Activated CD4-positive, alpha-beta T cell treated with anti-CD3 and anti-CD28 coated beads for 36 hours (primary cell): ENCODE results near the gene AFMID. TPM values are rescaled to one million over a fixed set of nuclear protein-coding genes. Genes with fewer than 3 reads are reported as not detected.
"Not testable (repeated sequence)": the region's sequence is repeated elsewhere in the genome, so short reads cannot be mapped to it uniquely, and the experiment has no call there.

Experiments
- ATAC-seq: fragments of 200-7000 bp; cut with Tn5 transposase; one replicate; pipeline ENCODE4 v1.10.0; 2021; ENCODE audit warnings: mild to moderate bottlenecking, moderate library complexity
- CTCF ChIA-PET: fragments of 350-600 bp; sonication (Branson Sonifier 250); formaldehyde crosslinking; loops from one replicate; lab custom pipeline; 2021; ENCODE audit warnings: antibody characterized with exemption; lab: Charles Lee
- POLR2A ChIA-PET: fragments of 350-600 bp; sonication (Branson Sonifier 250); formaldehyde crosslinking; loops from one replicate; lab custom pipeline; 2021; ENCODE audit warnings: antibody characterized with exemption, inconsistent platforms; lab: Charles Lee
- DNase-seq: peaks from one replicate; pipeline ENCODE4 v3.0.0-alpha.2; 2020
- H3K27ac Mint-ChIP-seq: one replicate; pipeline ENCODE4 v1.8.0; 2021; ENCODE audit warnings: mixed read lengths
- H3K27me3 Mint-ChIP-seq: one replicate; pipeline ENCODE4 v1.8.0; 2021; ENCODE audit warnings: mixed read lengths
- H3K36me3 Mint-ChIP-seq: one replicate; pipeline ENCODE4 v1.8.0; 2021; ENCODE audit warnings: low read depth, mixed read lengths
- H3K4me1 Mint-ChIP-seq: one replicate; pipeline ENCODE4 v1.8.0; 2021; ENCODE audit warnings: mixed read lengths
- H3K4me3 Mint-ChIP-seq: one replicate; pipeline ENCODE4 v1.8.0; 2021; ENCODE audit warnings: mild to moderate bottlenecking, moderate library complexity, mixed read lengths
- H3K9me3 Mint-ChIP-seq: one replicate; pipeline ENCODE4 v1.8.0; 2021; ENCODE audit warnings: low read depth, mixed read lengths
- intact Hi-C, 2 experiments: fragments of 100-400 bp; cut with DNase I in 1 of 2; cut with micrococcal nuclease in 1 of 2; formaldehyde crosslinking; loops; one replicate each; pipeline versions ENCODE4 v1.14.2 to v1.15.1; 2022 to 2024; cut with DNase I, micrococcal nuclease
- total RNA-seq, 2 experiments: library from RNA; stranded (reverse); gene quantifications; one replicate each; pipeline ENCODE4 v1.2.3, GENCODE V29; 2021

Gene AFMID
- total RNA-seq, 2 experiments from 2014 or later: 26.3 to 26.7 TPM

DNA sequence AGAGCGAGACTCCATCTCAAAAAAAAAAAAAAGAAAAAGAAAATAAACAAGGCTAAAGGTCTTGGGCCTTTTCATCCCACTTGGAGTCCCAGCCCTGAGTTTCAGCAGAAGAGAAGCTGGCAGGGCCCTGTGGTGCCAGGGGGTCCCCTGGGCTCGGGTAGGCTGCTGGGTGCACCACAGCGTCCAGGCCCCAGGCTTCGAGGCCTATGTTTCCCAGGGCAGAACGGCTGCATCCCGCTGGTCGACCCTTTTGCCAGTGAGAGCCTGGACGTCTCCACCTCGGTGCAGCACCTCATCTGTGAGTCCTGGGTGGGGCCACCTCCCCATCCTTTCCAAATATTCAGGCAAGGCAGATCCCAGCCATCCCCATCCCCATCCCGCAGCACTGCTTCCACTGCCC, 46.5 kb downstream of the AFMID start:
- intact Hi-C loops: no loop called here
- Mint-ChIP-seq H3K36me3 (no peaks in the 10 kb centered on the region), H3K4me3 (no peak overlapping the region), H3K4me1 (peaks cover 8% of the 10 kb centered on the region), H3K27ac (no peak overlapping the region), H3K9me3 (no peaks in the 10 kb centered on the region), H3K27me3 (peaks cover 21% of the 10 kb centered on the region)
- ChIA-PET CTCF (no interaction called here), POLR2A (interaction anchor here (0.7 kb wide), 1 partner anchor 168 kb away, joined by 7 read pairs; no protein-coding TSS in a partner anchor)
- ATAC-seq (no peak), DNase-seq (no peak)

DNA sequence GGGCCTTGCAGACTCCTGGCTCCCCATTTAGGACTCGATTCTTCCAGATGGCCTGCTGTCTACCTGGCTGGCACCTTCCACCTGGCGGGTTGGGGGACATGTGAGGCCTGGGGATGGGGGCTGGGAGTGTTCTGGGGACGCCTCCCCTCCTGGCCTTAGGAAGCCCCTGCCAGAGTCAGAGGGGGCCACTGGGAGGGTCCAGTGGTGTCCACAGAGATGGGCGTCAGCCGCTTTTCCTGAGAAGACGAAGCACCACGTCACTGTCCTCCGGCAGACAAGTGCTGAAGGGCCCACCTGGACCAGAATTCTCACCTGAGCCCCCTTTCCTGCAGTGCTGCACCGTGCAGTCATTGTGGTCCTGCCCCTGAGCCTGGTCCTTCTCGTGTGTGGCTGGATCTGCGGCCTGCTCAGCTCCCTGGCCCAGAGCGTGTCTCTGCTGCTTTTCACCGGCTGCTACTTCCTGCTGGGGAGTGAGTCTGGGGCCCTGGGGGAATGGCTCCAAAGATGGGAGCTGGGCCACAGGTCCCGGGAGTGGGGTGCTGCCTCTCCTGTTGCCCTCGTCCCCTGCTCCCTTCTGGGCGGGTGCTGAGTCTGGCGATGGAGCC, 47.2 kb downstream of the AFMID start:
- ATAC-seq (no peak), DNase-seq (no peak)
- H3K36me3 Mint-ChIP-seq: no peaks in the 10 kb centered on the region
- no peak overlapping the region for H3K27ac Mint-ChIP-seq
- H3K4me3 Mint-ChIP-seq: no peak overlapping the region
- POLR2A ChIA-PET: interaction anchor here (0.6 kb wide), 1 partner anchor 13 kb away, joined by 6 read pairs; no protein-coding TSS in a partner anchor
- H3K27me3 Mint-ChIP-seq: peaks cover 21% of the 10 kb centered on the region
- CTCF ChIA-PET: no interaction called here
- H3K4me1 Mint-ChIP-seq: peaks cover 8% of the 10 kb centered on the region
- H3K9me3 Mint-ChIP-seq: no peaks in the 10 kb centered on the region
- intact Hi-C loops: no loop called here

DNA sequence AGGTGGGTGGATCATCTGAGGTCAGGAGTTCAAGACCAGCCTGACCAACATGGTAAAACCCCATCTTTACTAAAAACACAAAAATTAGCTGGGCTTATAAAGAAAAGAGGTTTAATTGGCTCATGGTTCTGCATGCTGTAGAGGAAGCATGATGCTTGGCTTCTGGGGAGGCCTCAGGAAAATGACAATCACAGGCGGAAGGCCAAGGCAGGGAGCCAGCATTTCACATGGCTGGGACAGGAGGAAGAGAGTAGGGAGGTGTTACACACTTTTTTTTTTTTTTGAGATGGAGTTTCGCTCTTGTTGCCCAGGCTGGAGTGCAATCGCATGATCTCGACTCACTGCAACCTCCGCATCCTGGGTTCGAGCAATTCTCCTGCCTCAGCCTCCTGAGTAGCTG, 47.9 kb downstream of the AFMID start:
- H3K36me3 Mint-ChIP-seq, H3K9me3 Mint-ChIP-seq, H3K4me1 Mint-ChIP-seq, H3K27ac Mint-ChIP-seq, DNase-seq, intact Hi-C loops, H3K4me3 Mint-ChIP-seq, POLR2A ChIA-PET, ATAC-seq, CTCF ChIA-PET: not testable (repeated sequence)
- peaks cover 21% of the 10 kb centered on the region for H3K27me3 Mint-ChIP-seq

DNA sequence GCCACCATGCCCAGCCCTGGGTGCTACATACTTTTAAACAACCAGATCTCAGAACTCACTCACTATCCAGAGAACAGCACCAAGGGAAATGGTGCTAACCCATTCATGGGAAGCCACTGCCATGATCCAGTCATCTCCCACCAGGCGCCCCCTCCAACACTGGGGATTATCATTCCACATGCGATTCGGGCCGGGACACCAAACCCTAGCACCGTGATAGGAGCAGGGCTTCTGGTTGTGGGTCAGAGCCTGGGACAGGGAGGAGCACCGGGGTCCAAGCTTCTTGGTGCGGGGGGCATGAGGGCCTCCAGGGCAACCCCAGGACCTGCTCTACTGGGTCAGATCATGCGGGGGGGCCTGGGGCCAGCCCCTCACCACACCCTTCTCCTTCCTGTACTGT, 48.7 kb downstream of the AFMID start:
- H3K27ac Mint-ChIP-seq: no peak overlapping the region
- H3K36me3 Mint-ChIP-seq: no peaks in the 10 kb centered on the region
- ChIA-PET CTCF (no interaction called here), POLR2A (no interaction called here)
- peaks cover 16% of the 10 kb centered on the region for H3K27me3 Mint-ChIP-seq
- H3K4me3 Mint-ChIP-seq: no peak overlapping the region
- H3K9me3 Mint-ChIP-seq: no peaks in the 10 kb centered on the region
- intact Hi-C loops: no loop called here
- peaks cover 5% of the 10 kb centered on the region for H3K4me1 Mint-ChIP-seq
- ATAC-seq: no peak
- DNase-seq: no peak

DNA sequence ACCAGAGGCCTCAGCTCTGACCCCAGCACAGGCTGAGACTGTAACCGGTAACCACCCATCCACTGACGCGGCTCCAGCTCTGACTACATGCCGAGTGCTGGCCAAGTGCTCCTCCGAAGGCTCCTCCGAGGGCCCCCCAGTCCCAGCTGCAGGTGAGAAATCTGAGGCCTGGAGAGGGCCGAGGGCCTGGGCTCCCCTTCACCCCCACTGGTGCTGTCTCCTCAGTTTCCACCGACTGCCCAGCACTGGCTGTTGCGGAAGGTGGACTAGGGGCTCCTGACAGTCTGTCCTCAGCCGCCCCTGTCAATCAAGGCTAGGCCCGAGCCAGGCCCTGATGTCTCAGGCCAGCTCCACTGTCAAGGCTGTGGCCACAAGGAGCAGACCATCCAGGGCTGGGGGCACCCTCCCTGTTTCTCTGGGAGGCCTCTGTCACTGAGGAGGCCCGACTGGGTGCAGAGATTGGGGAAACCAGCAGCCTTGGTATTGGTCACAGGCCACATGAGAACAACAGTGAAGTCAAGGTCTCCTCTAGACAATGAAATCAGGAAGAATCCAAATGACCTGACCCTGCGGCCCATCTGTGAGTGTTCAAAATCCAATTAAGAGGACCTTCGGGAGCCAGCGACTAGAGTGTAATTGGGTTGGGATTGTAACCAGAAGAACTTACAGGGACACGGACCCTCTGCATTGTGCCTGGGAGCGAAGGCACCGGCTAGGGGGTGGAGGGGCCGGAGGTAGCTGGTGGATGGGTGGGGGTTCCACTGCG, 49.4 kb downstream of the AFMID start:
- Mint-ChIP-seq H3K36me3 (no peaks in the 10 kb centered on the region), H3K27ac (no peak overlapping the region), H3K4me3 (no peak overlapping the region), H3K27me3 (peaks cover 11% of the 10 kb centered on the region), H3K9me3 (no peaks in the 10 kb centered on the region), H3K4me1 (peaks cover 5% of the 10 kb centered on the region)
- ChIA-PET CTCF (no interaction called here), POLR2A (no interaction called here)
- ATAC-seq: no peak
- DNase-seq: no peak
- intact Hi-C loops: no loop called here

DNA sequence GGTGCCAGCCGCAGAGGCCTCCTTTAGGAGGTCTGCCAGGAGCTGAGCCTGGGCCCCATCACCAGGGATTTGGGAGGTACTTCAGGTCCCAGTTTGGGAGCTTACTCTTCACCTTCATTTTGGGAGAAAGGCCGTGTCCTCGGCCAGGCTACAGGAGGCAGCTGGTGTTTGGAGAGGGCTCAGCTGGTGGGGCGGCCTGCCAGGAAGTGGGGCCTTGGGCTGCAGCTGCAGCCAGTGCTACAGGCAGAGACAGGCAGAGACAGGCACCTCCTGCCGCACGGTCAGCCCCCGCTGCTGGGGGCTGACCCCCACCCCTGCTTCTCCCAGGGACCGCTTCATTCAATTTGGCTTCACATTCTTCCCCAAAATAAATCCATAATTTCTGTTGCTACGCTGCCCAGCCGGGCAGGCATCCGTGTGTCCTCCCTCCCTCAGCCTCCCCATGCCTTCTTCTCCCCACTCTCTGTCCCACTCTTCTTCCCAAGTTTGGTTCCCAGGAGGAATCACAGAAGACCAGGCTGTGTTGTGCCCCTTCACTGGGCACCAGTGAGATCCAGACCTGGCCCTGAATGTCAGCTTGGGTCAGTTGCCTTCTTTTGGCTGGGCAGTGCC, 50.3 kb downstream of the AFMID start:
- no peak overlapping the region for H3K27ac Mint-ChIP-seq
- CTCF ChIA-PET: no interaction called here
- POLR2A ChIA-PET: no interaction called here
- DNase-seq (no peak), ATAC-seq (no peak)
- H3K36me3 Mint-ChIP-seq: no peaks in the 10 kb centered on the region
- H3K4me3 Mint-ChIP-seq: no peak overlapping the region
- peaks cover 6% of the 10 kb centered on the region for H3K27me3 Mint-ChIP-seq
- H3K4me1 Mint-ChIP-seq: peaks cover 5% of the 10 kb centered on the region
- intact Hi-C loops: no loop called here
- H3K9me3 Mint-ChIP-seq: no peaks in the 10 kb centered on the region

DNA sequence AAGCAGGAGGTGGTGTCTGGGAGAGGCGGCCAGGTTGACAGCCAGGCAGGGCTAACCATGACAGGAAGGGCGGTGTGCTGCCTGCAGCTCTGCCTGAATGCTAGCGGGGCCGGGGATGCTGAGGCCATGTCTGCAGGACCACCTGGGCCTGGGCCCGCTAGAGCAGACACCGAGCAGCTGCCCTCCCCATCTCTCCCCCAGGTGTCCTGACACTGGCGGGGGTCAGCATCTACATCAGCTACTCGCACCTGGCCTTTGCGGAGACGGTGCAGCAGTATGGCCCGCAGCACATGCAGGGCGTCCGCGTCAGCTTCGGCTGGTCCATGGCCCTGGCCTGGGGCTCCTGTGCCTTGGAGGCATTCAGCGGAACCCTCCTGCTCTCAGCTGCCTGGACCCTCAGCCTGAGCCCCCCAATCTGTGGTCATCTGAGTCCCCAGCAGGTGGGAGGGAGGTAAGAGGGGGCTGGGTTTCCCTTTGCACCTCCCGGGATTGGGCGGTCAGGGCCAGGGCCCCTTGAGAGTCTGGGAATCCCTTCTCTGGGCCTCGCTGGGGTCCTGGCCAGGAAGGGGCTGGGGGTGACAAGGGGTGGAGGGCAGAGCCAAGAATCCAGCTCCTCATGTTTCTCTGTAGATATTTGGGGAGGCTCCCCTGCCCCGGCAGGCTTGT, 51.8 kb downstream of the AFMID start:
- DNase-seq: no peak
- CTCF ChIA-PET: interaction anchor here (1.3 kb wide), 1 partner anchor 12 kb away, joined by 5 read pairs; no protein-coding TSS in a partner anchor
- peaks cover 1% of the 10 kb centered on the region for H3K27me3 Mint-ChIP-seq
- no peaks in the 10 kb centered on the region for H3K36me3 Mint-ChIP-seq
- no peak overlapping the region for H3K27ac Mint-ChIP-seq
- H3K4me1 Mint-ChIP-seq: no peaks in the 10 kb centered on the region
- no peak overlapping the region for H3K4me3 Mint-ChIP-seq
- POLR2A ChIA-PET: no interaction called here
- no peak for ATAC-seq
- no peaks in the 10 kb centered on the region for H3K9me3 Mint-ChIP-seq
- intact Hi-C loops: no loop called here

DNA sequence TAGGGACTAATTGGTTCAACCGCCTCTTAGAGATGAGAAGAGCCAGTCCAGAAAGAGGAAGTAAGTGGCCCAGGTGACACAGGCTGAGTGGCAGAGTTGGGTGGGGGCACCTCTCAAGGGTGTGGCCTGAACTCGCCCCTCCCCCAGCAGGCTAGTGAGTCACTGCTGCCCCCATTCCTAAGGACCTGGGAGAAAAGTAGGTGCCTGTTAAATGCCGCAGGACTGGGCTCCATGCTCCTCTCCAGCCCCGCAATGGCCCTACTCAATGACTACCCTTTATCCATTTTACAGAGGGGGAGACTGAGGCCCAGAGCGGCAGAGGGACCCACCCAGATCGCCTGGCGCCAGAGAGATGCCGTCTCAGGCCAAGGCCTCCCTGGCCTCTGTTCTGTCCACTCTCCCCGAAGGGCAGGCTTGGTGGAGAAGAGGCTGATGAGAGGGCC, 52.3 kb downstream of the AFMID start:
- Mint-ChIP-seq H3K27ac (no peak overlapping the region), H3K36me3 (no peaks in the 10 kb centered on the region), H3K9me3 (no peaks in the 10 kb centered on the region), H3K27me3 (peaks cover 1% of the 10 kb centered on the region), H3K4me1 (no peaks in the 10 kb centered on the region), H3K4me3 (no peak overlapping the region)
- no peak for ATAC-seq
- POLR2A ChIA-PET: no interaction called here
- DNase-seq: no peak
- intact Hi-C loops: no loop called here
- CTCF ChIA-PET: interaction anchor here (1.3 kb wide), 1 partner anchor 12 kb away, joined by 5 read pairs; no protein-coding TSS in a partner anchor

DNA sequence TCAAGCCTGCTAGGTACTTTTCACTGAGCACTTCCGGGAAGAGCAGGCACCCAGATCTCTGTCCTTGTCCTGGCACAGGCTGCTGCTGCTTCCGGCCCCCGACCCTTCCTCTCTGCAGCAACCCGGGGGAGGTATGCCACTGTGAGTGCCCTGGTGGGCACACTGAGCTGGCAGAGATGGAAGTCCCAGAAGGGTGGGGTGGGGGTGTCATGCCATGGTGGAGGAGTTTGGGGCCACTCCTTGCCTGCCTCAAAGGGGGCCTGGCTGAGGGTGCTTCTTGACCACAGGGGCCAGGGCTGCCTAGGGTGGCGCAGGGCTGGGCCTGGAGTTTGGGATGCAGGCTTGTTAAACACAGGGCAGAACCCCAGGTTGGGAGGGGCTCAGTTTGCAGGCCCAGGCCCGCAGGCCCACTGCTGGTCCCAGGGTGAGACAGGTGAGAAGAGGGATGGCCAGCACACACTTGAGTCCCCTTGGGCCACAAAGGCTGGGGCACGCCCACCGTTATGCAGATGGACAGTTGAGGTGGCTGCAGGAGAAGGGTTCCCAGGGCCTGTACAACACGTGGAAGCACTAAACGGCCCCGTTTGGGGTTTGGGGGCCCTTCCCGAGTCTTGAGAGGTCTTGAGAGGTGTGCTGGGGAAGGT, 53.0 kb downstream of the AFMID start:
- no peak for ATAC-seq

DNA sequence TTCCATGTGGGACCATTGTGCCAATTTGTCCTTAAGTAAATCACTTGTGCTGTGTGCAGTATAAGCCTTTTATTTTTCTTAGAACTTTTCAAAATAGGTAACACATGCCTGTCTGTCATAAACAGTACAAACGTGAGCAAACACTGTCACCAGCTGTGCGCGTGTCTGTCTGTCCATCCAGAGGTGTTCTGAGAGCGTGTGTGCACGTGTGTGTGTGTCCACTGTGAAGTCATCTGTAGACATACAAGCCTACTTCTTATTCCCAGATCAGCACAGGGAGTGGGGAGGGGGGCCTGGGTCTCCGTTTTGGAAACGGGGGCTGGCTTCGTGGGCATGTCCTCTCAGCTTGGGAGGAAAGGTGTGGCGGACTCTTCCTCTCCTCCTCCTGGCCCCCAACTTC, 53.7 kb downstream of the AFMID start:
- ATAC-seq (no peak), DNase-seq (no peak)
- no peaks in the 10 kb centered on the region for H3K36me3 Mint-ChIP-seq
- POLR2A ChIA-PET: no interaction called here
- H3K27ac Mint-ChIP-seq: no peak overlapping the region
- CTCF ChIA-PET: interaction anchor here (1.9 kb wide), 1 partner anchor 11 kb away, joined by 6 read pairs; no protein-coding TSS in a partner anchor
- H3K4me1 Mint-ChIP-seq: no peaks in the 10 kb centered on the region
- H3K4me3 Mint-ChIP-seq: no peak overlapping the region
- intact Hi-C loops: no loop called here
- H3K9me3 Mint-ChIP-seq: no peaks in the 10 kb centered on the region
- H3K27me3 Mint-ChIP-seq: no peaks in the 10 kb centered on the region

More for the DNA sequence above, 53.0 kb downstream of the AFMID start:
- Mint-ChIP-seq H3K36me3 (no peaks in the 10 kb centered on the region), H3K27ac (no peak overlapping the region), H3K9me3 (no peaks in the 10 kb centered on the region), H3K4me1 (no peaks in the 10 kb centered on the region), H3K27me3 (no peaks in the 10 kb centered on the region), H3K4me3 (no peak overlapping the region)
- ChIA-PET CTCF (interaction anchor here (0.6 to 1.9 kb wide), 2 partner anchors 12 to 168 kb away, joined by 3 to 6 read pairs; no protein-coding TSS in a partner anchor), POLR2A (no interaction called here)
- intact Hi-C loops: no loop called here
- DNase-seq: no peak
